GM21737 (cell line): Measurements from ENCODE around the gene GAP43.

Source experiments
- ATAC-seq: cut with Tn5 transposase; IDR thresholded peaks from one replicate; pipeline ENCODE4 v1.9.1; 2021; ENCODE audit warnings: mild to moderate bottlenecking, moderate library complexity; ENCODE audit not compliant: unreplicated experiment

The GAP43 gene

DNA sequence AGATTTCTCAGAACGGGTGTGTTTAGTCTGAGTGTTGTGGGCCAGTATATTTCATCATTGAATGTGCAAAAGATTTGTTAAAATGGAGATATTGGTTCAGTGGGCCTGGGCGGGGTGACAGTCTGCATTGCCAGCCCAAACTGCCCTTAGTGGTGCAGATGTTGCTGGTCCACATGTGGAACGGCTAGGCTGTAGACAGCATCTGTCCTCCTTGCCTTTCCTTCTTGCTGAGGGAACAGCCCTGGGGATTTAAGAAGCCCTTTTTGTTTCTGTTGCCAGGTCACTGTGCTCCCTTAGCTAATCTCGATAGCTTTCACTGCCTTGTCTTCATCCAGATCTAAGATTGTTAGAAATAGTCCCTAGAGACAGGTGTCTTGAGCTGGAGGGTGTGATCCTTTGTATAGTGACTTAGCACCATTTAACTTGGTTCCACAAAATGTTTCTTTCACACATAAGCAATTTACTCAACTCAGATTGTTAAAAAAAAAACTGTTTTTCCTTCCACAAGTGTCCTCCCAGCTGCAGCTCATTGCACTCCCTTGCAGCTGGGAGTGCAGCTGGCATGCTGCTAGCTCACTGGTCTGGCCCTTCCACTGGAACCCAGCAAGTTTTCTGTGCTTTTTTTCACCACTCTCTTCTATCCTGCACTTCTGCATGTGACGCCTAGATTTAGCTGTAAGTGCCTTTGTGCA, 37.5 kb downstream of the GAP43 start:
- ATAC-seq: no peak

DNA sequence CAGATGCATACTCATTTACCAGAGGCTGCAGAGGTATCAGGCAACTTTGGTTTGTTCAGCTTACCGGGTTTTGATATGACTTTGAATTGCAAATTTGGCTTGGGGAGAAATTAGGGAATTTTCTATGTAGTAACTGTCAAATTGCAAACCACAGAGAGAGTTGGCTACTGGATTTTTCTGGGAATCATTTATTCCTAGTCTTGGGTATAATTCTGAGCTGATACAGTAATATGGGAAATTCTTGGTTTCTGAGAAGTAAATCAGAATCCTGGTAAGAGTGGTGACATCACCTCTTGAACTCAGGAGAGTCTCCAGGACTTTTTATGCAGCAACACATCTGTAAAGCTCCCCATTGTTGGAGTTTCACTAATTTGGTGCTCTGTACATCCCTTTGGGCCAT, 39.0 kb downstream of the GAP43 start:
- no peak for ATAC-seq

DNA sequence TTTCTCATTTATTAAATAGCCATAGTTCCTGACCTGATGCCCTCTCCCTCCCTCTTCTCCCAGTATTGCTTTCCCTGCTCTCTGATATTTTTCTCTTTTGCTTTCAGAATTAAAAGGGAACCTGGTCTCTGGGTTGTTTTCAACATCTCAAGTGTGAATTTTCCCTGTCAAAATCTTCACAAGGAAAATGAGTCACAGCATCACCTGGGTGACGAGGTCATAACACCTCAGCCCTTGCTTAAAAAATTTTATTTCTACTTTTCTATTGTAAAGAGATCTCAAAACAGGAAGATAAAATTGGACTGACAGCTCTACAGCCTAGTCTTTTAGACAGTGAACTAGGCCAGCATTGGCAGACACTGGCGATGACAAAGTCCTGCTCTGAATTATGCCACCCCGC, 40.1 kb downstream of the GAP43 start:
- ATAC-seq: no peak

DNA sequence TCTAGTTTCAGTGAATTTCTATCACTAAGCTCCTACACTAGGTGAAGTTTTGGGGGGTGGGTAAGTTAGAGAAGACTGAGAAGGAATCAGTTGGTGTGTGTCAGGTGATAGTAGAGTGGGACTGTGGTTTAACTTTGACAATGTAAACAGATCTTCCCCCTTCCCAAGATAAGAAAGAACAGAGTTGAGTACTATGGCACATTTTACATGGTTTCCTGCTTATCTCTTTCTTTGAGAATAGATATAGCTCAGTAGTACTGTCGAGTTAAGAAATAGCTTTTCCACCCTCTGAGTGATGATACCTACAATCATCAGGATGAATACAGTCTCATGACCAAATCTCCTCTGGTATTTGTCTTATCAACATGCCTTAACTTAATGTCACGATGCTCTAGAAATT, 42.8 kb downstream of the GAP43 start:
- no peak for ATAC-seq

DNA sequence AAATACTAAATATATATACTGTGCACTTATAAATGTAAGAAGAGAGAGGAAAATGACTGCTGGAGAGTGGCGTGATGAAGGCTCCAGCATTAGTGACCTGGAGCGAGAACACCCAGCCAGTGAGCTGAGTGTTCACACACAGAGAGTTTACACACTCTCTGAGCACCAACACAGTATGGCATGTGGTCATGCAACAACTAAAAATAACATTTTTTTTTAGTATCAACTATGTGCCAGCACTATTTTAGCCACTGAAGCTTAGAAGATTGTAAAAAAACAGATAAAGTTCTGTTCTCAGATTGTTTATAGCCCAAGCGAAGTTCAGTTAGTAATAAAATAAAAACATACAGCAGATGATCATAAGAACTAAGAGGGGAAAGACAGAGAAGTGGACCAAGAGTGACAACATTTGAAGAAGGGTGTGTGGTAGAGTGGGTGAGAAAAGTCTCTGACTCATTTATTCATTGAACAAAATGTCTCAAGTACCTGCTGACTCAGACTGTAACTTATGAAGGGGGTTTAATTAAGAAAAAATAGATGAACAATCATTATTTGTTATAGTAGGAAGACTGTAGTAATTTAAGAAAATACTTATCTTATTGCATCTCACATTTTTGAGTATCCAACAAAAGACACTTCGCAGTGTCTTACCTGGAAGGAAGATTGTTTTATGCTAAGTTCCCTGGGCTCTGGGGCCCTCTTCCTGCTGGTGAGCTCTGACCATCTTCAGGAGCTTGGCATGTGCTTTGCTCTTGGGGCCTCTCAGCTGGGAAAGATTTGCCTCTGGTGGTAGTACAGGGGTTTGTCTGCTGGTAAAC, 43.8 kb downstream of the GAP43 start:
- no peak for ATAC-seq

DNA sequence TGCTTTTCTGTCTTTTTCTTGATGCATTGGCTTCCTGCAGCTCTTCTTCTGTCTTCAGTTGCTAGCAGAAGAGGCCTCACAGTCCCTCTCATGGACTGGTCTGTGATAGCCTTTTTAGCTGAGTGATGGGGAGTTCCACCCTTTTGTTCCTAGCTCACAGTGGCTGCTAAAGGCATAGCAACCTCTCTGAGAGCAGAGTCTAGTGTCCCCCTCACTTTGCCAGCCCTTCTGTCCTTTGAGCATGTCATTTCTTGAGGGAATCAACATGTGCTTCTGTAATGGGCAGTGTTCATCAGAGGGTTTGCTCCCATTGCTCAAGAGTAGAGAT, 44.4 kb downstream of the GAP43 start:
- ATAC-seq: no peak

DNA sequence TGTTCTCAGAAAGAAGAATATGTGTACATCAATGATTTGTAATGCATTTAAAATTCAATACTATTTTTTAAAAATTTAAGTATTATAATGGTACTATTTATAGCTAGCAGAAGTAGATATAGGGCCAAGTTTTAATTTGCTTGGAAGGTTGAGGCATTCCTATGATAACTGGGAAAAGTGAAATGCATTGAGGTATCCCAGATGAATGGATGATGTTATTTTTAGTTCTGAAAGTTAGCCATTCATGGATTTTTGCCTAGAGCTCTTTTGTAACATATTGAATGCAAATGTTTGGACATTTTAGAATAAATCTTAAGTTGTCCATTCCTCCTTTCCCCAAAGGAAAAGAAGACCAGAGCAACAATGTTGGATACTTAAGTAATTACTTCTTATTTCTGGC, 47.6 kb downstream of the GAP43 start:
- ATAC-seq: no peak

DNA sequence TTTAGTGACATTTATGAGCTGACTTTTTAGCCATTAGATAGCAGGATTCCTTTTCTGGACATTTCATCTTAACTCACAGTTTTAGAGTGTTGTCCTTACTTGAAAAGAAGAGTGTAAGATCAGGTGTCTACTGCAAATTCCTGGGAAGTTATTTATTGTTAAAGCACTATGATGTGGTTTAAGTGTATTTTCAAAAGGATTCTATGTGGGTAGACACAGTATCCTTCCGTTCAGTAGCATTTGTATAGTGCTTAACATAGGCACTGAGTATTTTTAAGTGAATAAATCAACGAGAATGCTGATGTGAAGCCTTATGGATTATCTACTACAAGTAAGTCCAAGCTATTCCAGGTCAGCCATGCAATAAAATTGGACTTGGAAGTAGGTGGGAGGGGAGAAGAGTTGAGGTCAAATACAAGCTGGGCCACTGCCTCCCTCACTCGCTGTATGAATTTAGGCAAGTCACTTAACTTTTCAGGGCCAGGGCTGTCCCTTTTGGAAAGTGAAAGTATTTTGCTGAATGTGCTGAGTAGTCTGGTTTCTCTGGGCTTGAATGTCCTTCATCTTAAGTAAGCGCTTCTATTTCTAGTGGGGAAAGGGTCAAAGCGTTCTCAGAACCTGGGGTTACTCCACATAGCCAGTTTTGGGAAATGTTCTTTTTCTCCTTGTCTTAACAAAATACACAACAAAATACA, 48.6 kb downstream of the GAP43 start:
- no peak for ATAC-seq

DNA sequence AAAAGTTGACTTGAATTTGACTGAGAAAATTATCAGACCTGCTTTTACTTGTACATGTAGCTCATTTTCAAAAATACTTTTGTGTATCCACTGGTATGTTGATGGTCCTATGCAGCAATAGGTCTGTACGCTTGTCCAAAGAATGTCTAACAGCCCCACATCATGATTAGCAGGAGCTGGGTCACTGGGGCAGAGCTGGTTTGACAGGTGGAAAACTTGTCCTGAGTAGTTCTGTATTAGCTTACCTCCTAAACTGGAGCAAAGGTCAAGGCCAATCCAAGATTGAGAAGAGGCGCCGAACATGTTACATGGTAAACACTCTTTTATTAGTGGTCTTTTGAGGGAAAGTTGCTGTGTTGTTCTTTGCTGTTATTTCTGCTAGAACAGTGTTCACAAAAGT, 50.6 kb downstream of the GAP43 start:
- ATAC-seq: no peak

DNA sequence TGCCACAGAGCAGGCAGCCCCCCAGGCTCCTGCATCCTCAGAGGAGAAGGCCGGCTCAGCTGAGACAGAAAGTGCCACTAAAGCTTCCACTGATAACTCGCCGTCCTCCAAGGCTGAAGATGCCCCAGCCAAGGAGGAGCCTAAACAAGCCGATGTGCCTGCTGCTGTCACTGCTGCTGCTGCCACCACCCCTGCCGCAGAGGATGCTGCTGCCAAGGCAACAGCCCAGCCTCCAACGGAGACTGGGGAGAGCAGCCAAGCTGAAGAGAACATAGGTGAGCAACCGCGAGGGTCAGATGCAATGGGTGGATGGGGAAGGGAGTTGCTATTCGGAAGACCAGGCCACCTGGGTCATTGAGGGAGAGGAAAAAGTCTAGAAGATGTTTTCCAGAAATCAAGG, 53.0 kb downstream of the GAP43 start:
- no peak for ATAC-seq

DNA sequence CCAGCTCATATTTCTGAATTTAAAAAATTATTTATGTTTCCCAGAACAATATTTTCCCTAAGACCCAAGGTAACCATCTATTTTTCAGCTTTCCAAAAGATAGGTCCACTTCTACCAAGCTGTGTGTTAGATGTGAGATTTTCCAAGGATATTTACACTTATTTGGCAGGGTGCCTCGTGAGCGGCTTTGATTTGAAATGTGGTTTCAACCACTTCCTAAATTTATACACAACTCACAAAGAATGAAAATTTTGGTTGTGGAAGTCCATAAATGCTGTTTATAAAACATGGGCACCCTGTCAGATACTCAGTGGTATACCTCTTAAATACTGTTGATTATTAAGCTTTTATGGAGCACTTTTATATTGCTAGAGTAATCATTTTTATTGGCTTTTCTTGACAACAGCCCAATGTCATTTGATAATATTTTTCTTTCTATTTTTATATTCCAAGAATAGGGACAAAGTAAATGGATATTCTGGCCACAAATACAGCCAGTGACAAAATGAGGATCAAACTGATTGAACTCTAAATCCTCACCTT, 57.6 kb downstream of the GAP43 start:
- ATAC-seq: no peak

DNA sequence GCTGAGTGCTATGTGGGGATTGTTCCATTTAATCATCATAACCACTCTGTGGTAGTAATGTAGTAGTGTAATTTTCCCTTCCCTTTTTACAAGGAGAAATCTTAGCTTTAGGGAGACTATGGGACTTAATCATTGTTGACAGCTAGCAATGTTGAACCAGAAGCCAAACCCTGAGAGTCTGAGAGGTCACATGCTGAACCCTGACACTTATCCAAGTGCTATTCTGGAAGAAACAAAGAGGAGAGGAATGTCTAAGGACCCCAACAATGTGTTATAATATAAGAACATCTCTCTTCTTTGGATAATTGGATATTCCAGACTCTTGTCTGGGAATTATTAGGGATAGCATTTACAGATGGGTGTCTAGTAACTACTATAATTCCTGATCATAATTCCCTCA, 58.4 kb downstream of the GAP43 start:
- no peak for ATAC-seq

DNA sequence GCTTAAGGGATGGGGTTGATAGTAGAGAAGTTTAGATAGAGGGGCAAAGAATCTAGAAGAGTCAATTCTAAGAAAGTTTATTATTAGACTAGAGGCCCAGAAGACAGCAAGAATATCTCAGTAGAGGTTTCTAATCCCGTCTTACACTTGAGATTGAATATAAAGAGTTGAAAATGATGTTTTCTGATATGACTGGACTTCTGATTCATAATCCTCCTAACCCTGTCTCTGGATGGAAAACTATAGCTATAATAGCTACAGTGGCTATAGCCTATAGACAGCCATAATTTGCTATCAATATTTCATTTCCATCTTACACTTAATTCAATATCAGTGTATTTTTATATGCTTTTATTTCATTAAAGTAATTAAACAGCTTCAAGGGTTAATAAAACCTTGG, 60.0 kb downstream of the GAP43 start:
- ATAC-seq: no peak

DNA sequence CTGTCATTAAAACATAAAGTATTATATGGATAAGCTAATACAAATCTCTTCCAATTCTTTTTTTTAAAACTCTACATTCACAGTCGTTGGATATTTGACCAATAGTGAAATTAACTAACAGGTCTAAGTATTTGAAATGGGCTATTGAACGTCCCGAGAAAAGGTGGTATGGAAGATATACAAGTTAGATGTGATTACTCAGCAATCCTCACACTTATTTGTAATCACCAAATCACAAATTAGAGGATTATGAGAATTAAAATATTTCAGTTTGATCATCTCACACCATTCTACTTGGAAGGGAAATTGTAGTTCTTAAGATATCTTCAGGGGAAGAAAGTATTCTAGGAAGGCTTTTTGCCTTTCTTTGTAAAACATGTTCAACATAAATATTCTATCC, 60.5 kb downstream of the GAP43 start:
- no peak for ATAC-seq

DNA sequence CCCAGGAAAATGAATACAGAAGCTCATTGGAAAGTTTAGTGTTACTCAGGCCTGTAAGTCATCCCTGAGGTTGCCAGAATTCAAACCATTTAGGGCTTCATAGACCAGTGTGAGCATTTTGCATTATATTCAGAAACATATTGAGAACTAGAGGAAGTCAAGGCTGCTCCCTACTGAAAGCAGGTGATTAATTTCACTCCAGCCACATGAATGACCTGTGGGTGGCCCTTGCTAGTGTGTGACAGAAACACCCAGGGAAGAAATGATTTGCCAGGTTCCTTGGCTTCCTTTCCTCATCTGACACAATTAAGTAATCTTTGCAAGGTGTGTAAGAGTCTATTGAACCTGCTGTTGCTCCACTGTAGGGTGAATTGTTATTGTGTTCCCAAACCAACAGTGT, 61.8 kb downstream of the GAP43 start:
- ATAC-seq: peak; percentile 46

DNA sequence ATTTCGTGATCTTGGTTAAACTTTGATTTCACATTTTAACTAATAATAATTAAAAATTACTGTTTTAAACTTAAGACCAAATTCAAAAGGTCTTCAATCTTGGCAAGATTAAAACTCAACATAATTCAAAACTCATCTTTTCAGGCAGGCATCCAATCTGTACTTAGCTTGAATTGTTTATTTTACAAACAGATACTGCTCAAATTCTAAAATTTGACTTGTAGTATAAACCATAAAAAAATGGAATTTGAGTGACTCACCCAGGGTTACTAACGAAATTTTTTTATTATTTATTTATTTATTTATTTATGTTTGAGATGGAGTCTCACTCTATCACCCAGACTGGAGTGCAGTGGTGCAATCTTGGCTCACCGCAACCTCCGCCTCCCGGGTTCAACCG, 64.4 kb downstream of the GAP43 start:
- ATAC-seq: no peak

DNA sequence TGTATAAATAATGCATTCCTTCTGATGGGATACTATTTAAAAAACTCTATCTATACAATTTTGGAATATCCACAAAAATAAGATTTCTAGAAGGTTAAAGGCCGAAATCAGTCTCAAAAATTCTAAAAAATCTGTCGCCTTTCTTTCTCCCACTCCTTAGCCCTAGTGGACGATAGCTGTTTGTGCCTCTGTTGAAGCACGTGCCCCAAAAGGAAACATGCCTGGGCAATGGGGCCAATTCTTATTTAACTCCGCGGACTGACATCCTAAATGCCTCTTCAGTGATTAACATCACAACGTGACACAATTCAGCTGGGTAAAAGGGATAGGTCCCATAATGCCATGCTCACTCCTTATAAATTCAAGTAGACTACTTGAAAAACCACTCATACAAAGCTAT, 65.1 kb downstream of the GAP43 start:
- ATAC-seq: no peak

DNA sequence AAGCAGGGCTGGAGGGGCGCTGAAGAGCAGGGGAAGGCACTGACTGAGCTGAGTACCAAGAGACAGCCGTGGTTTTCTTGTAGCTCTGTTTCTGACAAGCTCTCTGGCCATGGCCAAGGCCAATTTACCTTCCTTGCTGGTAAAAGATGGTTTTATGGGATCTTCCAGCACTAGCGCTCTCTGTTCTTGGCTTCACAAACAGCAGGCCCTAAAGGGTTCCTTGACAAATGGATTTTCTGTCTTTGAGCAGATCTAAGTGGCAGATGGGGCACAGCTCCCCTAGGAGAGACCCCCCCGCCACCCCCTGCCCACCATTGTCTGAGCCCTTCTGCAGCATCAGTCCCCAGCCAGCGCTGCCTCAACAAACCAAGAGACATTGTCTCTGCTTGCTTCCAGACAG, 66.6 kb downstream of the GAP43 start:
- ATAC-seq: no peak

DNA sequence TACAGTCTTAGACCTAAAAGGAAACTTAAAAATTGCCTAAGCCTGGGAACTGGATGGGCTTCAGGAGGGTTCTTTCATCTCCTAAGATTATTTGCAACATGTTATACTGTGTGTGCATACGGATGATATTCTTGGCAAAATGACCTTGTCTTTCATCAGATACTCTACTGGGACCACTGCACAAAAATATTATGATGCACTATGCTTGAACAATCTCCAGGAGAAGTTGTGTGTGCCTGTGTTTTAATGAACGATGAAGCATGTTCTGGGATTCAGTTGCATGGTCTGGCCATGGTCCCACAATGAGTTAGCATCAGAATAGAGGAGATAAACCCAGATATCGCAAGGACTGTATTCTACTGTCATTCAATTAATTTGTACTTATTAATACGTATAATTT, 68.7 kb downstream of the GAP43 start:
- ATAC-seq: no peak

DNA sequence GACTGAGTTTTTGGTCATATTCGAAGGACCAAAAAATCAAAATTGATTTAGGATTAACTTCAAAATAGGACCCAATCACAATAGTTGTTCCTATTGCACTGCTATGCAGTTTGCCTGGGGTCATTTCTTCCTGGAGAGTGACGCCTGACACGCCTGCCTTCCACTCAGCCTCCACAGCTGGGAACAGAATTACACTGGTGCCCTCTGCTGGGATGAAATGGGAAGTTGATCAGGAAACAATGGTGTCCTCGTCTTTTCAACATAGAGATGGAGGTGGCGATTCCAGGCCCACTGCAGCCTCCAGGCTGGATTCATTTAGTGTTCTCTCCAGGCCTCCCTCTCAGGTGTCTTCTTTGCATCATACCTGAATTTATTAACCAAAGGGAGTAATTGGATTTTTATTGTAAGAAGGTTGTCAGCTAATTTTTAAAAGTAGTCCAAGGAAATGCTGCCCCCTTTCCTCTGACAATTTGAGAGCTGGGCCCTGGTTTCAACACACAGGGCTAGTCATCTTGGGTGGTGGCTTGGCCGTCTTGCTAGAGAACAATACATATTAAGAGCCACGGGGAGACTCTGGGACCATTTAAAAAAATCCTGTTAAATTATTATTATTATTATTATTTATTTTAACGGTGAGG, 69.7 kb downstream of the GAP43 start:
- ATAC-seq: peak; percentile 93

DNA sequence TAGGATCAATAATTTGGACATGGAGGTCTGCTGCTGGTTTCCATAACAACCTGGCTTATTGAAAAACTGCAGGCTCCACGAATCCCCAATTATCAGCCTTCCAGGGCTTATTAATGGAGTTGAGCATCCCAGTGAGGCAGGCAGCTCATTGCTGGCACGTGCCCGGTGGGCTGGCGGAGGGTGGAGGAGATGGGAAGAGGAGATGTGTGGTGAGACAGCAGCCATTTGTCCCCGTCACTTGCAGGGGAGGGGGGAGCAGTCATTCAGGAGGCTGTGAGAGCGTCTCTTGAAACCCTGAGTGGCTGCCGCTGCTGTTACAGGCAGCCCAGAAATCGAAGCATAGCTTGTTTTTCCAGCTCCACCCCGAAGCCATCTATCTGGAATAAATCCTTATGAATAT, 70.6 kb downstream of the GAP43 start:
- ATAC-seq: no peak
